ENCODE results near the gene ZFYVE16. TPM values are rescaled to one million over a fixed set of nuclear protein-coding genes. Genes with fewer than 3 reads are reported as not detected.

Gene ZFYVE16
- total RNA-seq, 1 experiment from 2014 or later: 21.9 TPM

GRCh38 chr5:80368661-80369480, 39.0 kb upstream of the ZFYVE16 start:
- Mint-ChIP-seq H3K27me3 (ENCODE audit: low read depth) (no peaks in the 10 kb centered on the region; the same call in 1 of the 2 replicates), H3K27ac (no peak overlapping the region), H3K4me3 (no peak overlapping the region), H3K9me3 (peaks cover 7 to 9% of the 10 kb centered on the region in 2 experiments), H3K4me1 (peaks cover 3 to 10% of the 10 kb centered on the region in 2 experiments), H3K36me3 (ENCODE audit: insufficient read depth in 1 of 3, low read depth in 3 of 3) (peaks cover 0 to 11% (median 2%) of the 10 kb centered on the region in 3 experiments; a peak in 5 of 7 replicates)
- H3K18ac ChIP-seq (ENCODE audit: insufficient read length, low read depth, low read length): no peak overlapping the region
- no peak overlapping the region for H3K14ac ChIP-seq (ENCODE audit: insufficient read depth, low read length)
- no peak overlapping the region for H2BK20ac ChIP-seq (ENCODE audit: low read depth, low read length, poor library complexity, severe bottlenecking)
- no peaks in the 10 kb centered on the region for H3K23me2 ChIP-seq (ENCODE audit: insufficient read length, low read depth, low read length, poor library complexity, severe bottlenecking)
- no peaks in the 10 kb centered on the region for H3K4me1 ChIP-seq (ENCODE audit: insufficient read depth, low read length)
- H3K27me3 ChIP-seq (ENCODE audit: insufficient read depth, low read length): no peaks in the 10 kb centered on the region
- no peak overlapping the region for H4K5ac ChIP-seq (ENCODE audit: insufficient read length, low read depth, low read length)
- no peak overlapping the region for H2BK5ac ChIP-seq (ENCODE audit: insufficient read length, low read length)
- no peak overlapping the region for H2BK12ac ChIP-seq (ENCODE audit: insufficient read length, low read depth, low read length)
- no peak overlapping the region for H3K56ac ChIP-seq (ENCODE audit: insufficient read length, low read depth, low read length)
- H3K79me1 ChIP-seq (ENCODE audit: insufficient read depth, low read depth, low read length, poor library complexity, severe bottlenecking): no peaks in the 10 kb centered on the region
- no peak overlapping the region for H3K23ac ChIP-seq (ENCODE audit: insufficient read length, low read depth, low read length)
- H3K27ac ChIP-seq (ENCODE audit: insufficient read length, low read depth, low read length): no peak overlapping the region
- WGBS (ENCODE audit: extremely low coverage, insufficient read length, low lambda C conversion rate): no CpG with 5 or more reads among the region's 4 CpGs
- H2BK120ac ChIP-seq (ENCODE audit: low read depth, low read length, poor library complexity, severe bottlenecking): no peak overlapping the region
- no peak overlapping the region for H4K8ac ChIP-seq (replicated peaks; ENCODE audit: insufficient read length, low read depth, low read length)
- DNase-seq: no peak
- H2AFZ ChIP-seq (ENCODE audit: low read length): no peak overlapping the region
- no peaks in the 10 kb centered on the region for H3K9me3 ChIP-seq (ENCODE audit: control insufficient read depth, low read depth, low read length)
- no peak overlapping the region for H3K9ac ChIP-seq (ENCODE audit: extremely low read depth, insufficient read length, low read length)
- no peak for TF ChIP-seq CTCF (conservative IDR thresholded peaks at IDR 0.05)
- no peak overlapping the region for H3T11ph ChIP-seq (ENCODE audit: low read length)
- no peak overlapping the region for H2BK15ac ChIP-seq (ENCODE audit: low read depth, low read length)
- no peak overlapping the region for H3K4ac ChIP-seq (ENCODE audit: low read depth, low read length)
- H3K4me2 ChIP-seq (ENCODE audit: insufficient read depth, insufficient read length, low read length): no peak overlapping the region
- no peak overlapping the region for H2AK5ac ChIP-seq (ENCODE audit: insufficient read length, low read length)
- no peaks in the 10 kb centered on the region for H4K20me1 ChIP-seq (ENCODE audit: control insufficient read depth, insufficient read depth, insufficient read length)
- H4K91ac ChIP-seq (ENCODE audit: insufficient read length, low read depth, low read length): no peak overlapping the region
- no peaks in the 10 kb centered on the region for H3K79me2 ChIP-seq (ENCODE audit: insufficient read depth, low read length)

Data from H9 (cell line).